ENCODE measurements around the gene IL17RD. TPM values are rescaled to one million over a fixed set of nuclear protein-coding genes. Genes with fewer than 3 reads are reported as not detected.

Gene IL17RD
- total RNA-seq, 1 donor from 2014 or later, result 30.4 TPM

DNA sequence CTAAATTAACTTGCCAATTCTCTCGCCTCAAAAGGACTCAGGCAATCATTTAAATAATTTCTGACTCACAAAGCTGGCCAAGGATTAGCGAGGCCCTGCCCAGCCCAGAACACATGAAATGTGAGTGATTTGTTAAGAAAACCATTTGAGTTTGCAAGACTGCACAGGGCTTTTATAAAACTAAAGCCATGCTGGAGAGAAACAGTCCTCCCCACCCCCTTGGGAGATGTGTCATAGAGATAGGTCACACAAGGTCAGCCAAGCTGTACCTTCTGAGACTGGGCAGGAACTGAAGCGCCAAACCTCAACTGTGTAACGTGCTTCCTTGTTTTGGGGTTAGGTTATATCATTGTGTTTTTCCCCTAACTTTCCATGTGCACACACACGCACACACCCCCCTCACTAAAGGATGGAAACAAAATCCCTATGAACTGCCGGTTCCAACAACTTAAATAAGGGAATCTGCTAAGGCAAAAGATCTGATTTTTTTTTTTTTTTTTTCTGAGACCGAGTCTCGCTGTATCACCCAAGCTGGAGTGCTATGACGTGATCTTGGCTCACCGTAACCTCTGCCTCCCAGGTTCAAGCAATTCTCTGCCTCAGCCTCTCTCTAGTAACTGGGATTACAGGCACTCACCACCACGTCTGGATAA is 96.6 kb downstream of the IL17RD start:
- no peak for DNase-seq (ENCODE audit: low spot score, unreplicated experiment)
- Mint-ChIP-seq H3K27me3 (no peaks in the 10 kb centered on the region), H3K9me3 (ENCODE audit: low read depth) (peaks cover 3% of the 10 kb centered on the region), H3K27ac (no peak overlapping the region), H3K4me3 (ENCODE audit: low read depth) (no peak overlapping the region), H3K4me1 (ENCODE audit: low read depth) (no peaks in the 10 kb centered on the region), H3K36me3 (ENCODE audit: insufficient read depth) (peaks cover 2% of the 10 kb centered on the region)
- TF ChIP-seq, protein P1, sequence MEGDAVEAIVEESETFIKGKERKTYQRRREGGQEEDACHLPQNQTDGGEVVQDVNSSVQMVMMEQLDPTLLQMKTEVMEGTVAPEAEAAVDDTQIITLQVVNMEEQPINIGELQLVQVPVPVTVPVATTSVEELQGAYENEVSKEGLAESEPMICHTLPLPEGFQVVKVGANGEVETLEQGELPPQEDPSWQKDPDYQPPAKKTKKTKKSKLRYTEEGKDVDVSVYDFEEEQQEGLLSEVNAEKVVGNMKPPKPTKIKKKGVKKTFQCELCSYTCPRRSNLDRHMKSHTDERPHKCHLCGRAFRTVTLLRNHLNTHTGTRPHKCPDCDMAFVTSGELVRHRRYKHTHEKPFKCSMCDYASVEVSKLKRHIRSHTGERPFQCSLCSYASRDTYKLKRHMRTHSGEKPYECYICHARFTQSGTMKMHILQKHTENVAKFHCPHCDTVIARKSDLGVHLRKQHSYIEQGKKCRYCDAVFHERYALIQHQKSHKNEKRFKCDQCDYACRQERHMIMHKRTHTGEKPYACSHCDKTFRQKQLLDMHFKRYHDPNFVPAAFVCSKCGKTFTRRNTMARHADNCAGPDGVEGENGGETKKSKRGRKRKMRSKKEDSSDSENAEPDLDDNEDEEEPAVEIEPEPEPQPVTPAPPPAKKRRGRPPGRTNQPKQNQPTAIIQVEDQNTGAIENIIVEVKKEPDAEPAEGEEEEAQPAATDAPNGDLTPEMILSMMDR (IDR thresholded peaks at IDR 0.05; ENCODE audit: unreplicated experiment), result no peak

DNA sequence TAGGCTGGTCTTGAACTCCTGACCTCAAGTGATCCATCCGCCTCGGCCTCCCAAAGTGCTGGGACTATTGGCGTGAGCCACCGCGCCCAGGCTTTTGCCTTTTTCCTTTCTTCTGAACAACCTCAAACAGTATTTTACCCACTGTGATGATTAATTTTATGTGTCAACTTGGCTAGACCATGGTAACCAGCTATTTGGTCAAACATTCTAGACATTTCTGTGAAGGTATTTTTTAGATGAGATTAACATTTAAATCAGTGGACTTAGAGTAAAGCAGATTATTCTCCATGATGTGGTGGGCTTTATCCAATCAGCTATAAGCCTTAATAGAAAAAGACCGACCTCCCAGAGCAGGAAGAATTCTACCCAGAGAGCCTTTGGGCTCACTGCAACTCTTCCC is 98.7 kb downstream of the IL17RD start:
- H3K9me3 Mint-ChIP-seq (ENCODE audit: low read depth), result peaks cover 3% of the 10 kb centered on the region
- H3K4me1 Mint-ChIP-seq (ENCODE audit: low read depth), result no peaks in the 10 kb centered on the region
- peaks cover 2% of the 10 kb centered on the region for H3K36me3 Mint-ChIP-seq (ENCODE audit: insufficient read depth)
- no peak for DNase-seq (ENCODE audit: low spot score, unreplicated experiment)
- H3K27me3 Mint-ChIP-seq, result no peaks in the 10 kb centered on the region
- no peak overlapping the region for H3K4me3 Mint-ChIP-seq (ENCODE audit: low read depth)
- TF ChIP-seq, protein P1 (IDR thresholded peaks at IDR 0.05; ENCODE audit: unreplicated experiment), result no peak
- H3K27ac Mint-ChIP-seq, result no peak overlapping the region

DNA sequence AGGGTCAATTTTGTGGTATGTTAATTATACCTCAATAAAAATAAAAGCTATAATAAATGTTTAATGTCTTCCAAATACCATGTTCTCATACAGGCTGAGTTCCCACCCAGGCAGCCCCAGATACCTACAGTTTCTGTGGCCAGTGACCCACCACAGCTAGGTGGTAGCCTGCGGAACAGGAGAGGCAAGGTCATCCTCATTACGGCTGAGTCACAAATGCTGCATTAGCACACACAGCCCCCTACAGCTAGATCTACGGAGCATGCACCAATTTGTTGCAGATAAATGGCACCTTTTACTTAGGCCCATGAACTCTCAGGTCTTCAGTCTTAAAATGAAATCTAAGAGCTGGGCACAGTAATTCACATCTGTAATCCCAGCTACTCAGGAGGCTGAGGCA is 99.6 kb downstream of the IL17RD start:
- no peak for DNase-seq (ENCODE audit: low spot score, unreplicated experiment)
- Mint-ChIP-seq H3K27me3 (no peaks in the 10 kb centered on the region), H3K9me3 (ENCODE audit: low read depth) (no peaks in the 10 kb centered on the region), H3K4me1 (ENCODE audit: low read depth) (peaks cover 2% of the 10 kb centered on the region), H3K27ac (no peak overlapping the region), H3K4me3 (ENCODE audit: low read depth) (no peak overlapping the region), H3K36me3 (ENCODE audit: insufficient read depth) (no peaks in the 10 kb centered on the region)
- TF ChIP-seq, protein P1 (IDR thresholded peaks at IDR 0.05; ENCODE audit: unreplicated experiment), result no peak

DNA sequence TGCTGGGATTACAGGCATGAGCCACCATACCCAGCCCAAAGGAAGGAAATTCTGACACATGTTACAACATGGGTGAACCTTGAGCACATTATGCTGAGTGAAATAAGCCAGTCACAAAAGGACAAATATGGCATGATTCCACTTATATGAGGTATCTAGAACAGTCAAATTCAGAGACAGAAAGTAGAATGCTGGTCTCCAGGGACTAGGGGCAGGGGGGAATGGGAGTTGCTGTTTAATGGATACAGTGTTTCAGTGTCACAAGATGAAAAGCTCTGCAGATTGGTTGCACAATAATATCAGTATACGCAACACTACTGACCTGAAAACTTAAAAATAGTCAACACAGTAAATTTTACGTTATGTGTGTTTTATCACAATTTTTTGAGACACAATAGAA is 100.6 kb downstream of the IL17RD start:
- Mint-ChIP-seq H3K27me3 (no peaks in the 10 kb centered on the region), H3K4me3 (ENCODE audit: low read depth) (no peak overlapping the region), H3K4me1 (ENCODE audit: low read depth) (peaks cover 3% of the 10 kb centered on the region), H3K9me3 (ENCODE audit: low read depth) (no peaks in the 10 kb centered on the region), H3K36me3 (ENCODE audit: insufficient read depth) (no peaks in the 10 kb centered on the region), H3K27ac (no peak overlapping the region)
- TF ChIP-seq, protein P1 (IDR thresholded peaks at IDR 0.05; ENCODE audit: unreplicated experiment), result no peak
- DNase-seq (ENCODE audit: low spot score, unreplicated experiment), result no peak

DNA sequence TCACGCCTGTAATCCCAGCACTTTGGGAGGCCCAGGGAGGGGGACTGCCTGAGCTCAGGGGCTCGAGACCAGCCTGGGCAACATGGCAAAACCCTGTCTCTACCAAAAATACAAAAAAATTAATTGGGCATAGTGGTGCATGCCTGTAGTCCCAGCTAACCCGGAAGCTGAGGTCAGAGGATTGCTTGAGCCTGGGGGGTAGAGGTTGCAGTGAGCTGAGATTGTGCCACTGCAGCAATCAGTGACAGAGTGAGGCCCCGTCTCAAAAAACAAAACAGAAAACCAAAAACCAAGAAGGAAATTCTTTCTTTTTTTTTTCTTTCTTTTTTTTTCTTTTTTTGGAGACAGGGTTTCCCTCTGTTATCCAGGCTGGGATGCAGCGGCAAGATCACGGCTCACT is 101.2 kb downstream of the IL17RD start:
- TF ChIP-seq, protein P1 (IDR thresholded peaks at IDR 0.05; ENCODE audit: unreplicated experiment), result no peak
- Mint-ChIP-seq H3K27me3 (no peaks in the 10 kb centered on the region), H3K4me1 (ENCODE audit: low read depth) (peaks cover 3% of the 10 kb centered on the region), H3K9me3 (ENCODE audit: low read depth) (no peaks in the 10 kb centered on the region), H3K36me3 (ENCODE audit: insufficient read depth) (no peaks in the 10 kb centered on the region), H3K27ac (no peak overlapping the region), H3K4me3 (ENCODE audit: low read depth) (no peak overlapping the region)
- no peak for DNase-seq (ENCODE audit: low spot score, unreplicated experiment)
